Fibroblast of skin of left biceps (primary cell): ENCODE data around the gene SPATA33.
A peak's percentile ranks its signal among the peaks of the same experiment; 100 is the strongest.
"Not testable (repeated sequence)": the region's sequence is repeated elsewhere in the genome, so short reads cannot be mapped to it uniquely, and the experiment has no call there.

Experiments used
- DNase-seq, 2 experiments: peaks; one replicate each; pipeline ENCODE4 v3.0.0-alpha.2; 2013; ENCODE audit warnings: low read depth in 2 of 2

Gene SPATA33

DNA sequence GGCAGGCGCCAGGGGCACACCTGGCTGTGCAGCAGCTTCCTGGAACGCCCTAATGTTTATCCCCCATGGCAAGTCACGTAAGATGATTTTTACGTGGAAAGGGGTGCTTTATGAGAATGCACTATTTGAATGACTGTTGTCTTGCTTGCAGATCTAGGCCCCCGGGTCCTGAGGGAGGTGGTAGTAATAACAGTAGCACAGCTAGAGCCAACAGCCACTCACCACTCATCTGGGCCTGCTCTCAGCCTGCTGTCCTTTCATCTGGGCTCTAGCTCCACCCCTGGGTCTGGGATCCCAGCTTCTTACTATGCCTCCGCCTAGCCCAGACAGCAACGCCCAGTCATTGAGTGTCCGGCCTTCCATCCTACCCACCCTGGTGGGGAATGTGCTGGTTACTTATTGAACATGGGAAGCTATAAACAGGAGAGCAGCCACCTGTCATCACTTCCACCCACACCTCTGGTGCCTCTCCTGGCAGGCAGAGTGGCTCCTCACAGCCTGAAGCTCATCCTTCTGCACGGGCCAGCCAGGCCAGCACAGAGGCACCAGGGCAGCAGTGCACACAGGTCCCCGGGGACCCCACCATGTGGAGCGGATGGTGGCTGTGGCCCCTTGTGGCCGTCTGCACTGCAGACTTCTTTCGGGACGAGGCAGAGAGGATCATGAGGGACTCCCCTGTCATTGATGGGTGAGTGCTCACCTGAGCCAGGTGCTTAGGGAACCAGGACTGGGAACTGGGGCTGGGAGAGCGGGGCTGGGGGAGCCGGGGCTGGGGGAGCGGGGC lies 27.6 kb upstream of the SPATA33 start:
- DNase-seq: no peak

DNA sequence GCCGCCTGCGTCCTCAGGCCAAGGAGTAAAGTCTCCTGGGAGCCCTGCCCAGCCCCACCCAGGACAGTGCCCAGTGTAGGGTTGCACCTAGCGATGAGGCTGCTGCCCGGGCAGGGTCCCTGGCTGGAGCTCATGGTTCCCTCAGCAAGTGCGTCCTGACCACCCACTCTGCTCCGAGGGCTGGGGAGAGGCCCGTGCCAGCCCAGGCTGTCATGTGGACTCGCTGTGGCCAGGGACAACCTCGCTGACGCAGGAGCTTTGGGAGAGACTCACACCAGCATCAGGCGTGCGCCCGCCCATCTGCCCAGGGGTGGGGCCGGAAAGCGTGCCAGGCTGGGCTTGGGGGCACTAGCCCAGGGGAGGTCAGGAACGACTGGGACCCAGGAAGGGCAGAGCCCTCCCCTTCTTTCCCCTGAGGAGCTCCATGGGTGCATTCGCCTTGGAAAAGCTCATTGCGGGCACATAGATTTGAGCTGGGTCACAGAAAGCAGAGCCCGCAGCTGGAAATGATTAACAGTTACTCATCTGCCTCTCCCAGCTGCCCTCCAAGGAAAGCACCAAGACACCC lies 24.5 kb upstream of the SPATA33 start:
- DNase-seq: peak in 1 of 2 experiments; percentile 21

DNA sequence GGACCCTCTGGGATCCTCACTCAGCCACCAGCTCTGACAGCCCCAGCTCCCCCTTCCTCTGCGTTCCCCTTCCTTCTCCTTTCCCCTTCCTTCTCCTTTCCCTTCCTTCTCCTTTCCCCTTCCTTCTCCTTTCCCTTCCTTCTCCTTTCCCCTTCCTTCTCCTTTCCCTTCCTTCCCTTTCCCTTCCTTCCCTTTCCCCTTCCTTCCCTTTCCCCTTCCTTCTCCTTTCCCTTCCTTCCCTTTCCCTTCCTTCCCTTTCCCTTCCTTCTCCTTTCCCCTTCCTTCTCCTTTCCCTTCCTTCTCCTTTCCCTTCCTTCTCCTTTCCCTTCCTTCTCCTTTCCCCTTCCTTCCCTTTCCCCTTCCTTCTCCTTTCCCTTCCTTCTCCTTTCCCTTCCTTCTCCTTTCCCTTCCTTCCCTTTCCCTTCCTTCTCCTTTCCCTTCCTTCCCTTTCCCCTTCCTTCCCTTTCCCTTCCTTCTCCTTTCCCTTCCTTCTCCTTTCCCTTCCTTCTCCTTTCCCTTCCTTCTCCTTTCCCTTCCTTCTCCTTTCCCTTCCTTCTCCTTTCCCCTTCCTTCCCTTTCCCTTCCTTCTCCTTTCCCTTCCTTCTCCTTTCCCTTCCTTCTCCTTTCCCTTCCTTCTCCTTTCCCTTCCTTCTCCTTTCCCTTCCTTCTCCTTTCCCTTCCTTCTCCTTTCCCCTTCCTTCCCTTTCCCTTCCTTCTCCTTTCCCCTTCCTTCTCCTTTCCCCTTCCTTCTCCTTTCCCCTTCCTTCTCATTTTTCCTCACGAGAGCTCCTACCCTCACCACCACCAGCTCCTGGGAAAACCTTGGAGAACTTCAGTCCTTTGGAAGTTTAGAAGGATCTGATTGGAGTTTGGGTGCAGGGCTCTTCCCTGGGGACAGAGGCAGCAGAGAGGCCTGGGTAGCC lies 22.9 kb upstream of the SPATA33 start:
- not testable (repeated sequence) for DNase-seq

DNA sequence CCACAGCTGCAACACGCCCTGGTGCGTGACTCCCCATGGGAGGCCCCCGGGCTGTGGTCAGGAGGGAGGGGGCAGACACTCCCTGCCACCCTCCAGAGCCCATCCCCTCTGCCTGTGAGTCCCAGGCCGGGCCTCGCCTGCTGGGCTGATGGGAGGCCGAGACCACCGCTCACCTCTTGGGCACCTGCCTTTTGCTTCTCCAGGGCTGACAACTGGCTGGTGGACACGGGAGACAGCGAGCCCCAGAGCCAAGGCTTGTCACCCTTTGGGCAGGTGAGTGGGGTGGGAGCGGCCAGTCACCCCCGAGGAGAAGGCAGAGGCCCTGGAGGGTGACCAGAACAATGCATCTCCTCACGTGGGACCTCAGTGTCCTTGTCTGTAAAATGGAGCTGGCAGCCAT lies 21.0 kb upstream of the SPATA33 start:
- DNase-seq: no peak

DNA sequence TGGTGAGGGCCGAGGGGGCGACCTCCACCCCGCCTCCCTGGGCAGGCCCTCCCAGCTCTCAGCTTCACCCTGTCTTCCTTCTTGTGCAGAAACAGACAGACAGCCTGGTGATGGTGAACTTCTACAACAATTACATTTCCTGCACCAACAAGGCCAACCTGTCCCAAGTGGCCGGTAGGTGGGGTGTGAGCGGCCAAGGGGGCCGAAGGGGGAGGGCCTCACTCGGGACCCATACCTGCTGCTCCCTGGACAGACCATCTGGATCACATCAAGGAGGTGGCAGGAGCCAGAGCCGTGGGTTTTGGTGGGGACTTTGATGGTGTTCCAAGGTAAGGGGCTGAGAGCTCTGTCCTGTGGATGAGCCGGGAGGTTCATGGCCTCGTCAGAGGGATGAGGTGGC lies 20.3 kb upstream of the SPATA33 start:
- no peak for DNase-seq

DNA sequence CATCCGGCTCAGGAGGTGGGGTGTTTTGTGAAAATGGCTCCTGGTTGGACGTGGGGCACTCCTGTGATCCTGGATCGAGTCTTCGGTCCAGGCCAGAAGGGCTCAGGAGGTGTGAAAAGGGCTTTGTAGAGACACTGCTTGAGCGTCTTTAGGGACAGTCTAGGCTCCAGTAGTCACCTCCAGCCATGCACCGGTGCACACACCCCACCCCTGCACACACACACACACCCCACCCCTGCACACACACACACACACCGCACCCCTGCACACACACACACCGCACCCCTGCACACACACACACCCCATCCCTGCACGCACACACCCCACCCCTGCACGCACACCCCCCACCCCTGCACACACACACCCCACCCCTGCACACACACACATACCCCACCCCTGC lies 19.2 kb upstream of the SPATA33 start:
- DNase-seq: no peak

DNA sequence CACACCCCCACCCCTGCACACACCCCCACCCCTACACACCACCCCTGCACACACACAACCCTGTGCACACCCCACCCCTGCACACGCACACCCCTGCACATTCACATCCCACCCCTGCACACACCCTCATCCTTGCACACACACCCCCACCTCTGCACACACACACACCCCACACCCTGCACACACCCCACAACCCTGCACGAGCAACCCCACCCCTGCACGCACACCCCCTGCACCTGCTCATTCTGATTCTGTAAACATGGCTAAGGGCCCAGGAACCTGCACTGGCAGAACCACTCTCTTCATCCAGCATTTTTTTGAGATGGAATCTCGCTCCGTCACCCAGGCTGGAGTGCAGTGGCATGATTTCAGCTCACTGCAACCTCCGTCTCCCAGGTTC lies 18.3 kb upstream of the SPATA33 start:
- DNase-seq: no peak

DNA sequence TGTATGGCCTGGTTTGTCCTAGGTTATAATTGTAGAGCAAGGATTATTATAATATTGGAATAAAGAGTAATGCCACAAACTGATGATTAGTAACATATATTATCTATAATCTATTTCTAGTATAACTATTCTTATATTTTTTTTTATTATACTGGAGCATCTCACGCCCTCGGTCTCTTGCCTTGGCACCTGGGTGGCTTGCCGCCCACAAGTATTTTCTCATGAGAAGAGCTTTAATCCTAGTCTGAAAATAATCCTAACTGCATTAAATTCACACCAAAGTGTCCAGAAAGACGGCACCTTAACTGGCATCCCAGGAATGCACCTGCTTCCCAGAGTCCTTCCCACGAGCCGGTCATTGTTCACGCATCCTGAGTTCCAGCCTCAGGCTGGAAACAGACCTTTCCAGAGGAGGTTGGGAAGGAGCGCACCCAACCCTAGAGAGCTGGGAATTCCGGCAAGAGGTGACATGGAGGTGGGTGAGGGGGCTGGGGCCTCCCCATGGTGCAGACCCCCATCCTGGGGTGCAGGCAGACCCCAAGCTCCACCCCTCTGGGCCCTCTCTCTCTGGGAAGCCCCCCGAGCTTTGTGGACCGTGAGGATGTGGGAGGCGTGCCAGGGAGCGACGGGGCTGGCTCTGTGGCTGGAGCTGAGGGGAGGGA lies 16.0 kb upstream of the SPATA33 start:
- no peak for DNase-seq

DNA sequence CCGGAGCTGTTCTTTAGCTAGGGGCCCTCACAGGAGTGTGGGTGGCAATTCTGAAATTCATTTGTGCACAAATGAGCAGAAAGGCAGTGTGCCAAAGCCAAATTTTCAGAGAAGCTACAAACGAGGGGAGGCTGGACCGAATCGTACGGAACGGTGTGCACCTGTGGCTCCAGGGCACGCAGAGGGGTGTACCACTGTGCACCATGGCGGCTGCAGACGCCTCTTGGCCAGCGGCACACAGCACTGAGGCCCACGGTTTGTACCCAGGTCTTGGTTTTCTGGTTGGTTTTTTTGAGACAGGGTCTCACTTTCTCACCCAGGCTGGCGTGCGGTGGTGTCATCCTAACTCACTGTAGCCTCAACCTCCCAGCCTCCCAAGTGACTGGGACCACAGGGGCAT lies 15.1 kb upstream of the SPATA33 start:
- DNase-seq: no peak

DNA sequence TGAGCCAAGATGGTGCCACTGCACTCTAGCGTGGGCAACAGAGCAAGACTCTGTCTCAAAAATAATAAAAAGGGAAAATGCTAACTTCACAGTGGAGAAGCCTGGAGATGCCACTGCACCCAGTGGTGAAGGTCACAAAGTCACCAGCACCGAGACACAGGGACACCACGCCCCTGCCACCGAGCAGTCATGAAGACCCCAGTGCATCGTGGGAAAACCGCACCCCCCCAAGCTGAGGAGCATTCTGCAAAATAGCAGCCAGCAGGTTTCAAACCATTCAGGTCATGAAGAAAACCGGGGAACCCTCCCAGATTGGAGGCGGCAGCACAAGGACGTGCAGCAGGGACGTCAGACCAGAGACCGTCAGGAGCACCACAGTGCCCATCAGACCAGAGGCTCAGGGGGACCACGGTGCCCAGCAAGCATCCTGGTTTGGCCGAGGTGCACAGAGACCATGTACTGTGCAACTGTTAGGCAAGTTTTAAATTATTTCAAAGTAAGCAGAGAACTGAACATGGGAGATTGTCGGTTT lies 13.8 kb upstream of the SPATA33 start:
- no peak for DNase-seq

DNA sequence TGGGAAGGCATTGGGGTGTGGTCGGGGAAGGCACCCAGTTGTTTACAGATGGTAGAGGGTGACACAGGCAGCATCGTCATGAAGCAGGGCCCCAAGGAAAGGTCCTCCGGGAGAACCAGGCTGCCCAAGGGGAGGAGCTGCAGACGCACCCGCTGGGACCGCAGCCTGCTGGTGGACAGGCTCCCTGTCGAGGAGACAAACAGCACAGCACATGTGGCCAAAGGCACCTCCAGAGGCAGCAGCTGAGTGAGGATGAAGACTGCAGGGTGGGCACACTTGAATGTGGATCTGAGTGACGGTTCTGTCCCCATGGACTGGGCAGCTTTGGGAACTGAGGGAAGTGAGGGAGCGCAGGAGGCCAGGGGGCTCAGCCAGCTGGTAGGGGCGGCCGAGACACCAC lies 12.5 kb upstream of the SPATA33 start:
- no peak for DNase-seq

DNA sequence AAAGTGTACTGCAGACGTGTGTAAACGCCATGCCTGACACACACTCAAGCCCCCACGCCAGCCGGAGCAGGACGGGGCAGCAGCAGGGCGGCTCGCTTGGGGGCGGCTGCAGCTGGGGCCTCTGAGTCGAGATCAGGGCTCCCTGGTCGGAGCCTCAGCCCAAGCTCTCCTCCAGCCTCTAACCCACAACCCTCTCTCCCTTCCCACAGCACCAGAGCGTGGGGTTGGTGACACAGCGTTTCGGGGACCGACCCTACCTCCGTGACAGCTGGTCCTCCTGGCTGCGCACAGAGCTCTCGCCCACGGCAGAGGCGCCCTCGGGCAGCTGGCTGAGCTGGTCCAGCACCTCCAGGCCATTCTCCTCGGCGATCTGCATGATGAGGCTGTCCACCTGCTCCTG lies 11.4 kb upstream of the SPATA33 start:
- no peak for DNase-seq

DNA sequence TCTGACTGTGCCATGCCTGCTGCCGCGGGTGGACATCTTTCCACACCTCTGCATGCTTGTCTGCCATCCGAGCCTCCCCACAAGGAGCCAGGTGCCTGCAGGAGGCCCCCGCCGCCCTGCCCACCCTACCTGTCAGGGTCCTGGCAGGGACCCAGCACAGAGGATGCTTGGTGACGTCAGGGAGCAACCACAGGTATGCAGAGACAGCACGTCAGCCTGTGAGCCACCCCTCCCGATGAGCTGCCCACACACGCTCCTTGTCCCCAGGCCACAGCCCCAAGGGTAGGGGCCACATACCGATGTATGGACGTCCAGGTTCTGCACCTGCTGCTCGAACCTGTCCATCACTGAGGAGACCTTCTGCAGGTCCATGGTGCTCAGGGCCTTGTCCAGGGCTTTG lies 10.7 kb upstream of the SPATA33 start:
- DNase-seq: no peak

DNA sequence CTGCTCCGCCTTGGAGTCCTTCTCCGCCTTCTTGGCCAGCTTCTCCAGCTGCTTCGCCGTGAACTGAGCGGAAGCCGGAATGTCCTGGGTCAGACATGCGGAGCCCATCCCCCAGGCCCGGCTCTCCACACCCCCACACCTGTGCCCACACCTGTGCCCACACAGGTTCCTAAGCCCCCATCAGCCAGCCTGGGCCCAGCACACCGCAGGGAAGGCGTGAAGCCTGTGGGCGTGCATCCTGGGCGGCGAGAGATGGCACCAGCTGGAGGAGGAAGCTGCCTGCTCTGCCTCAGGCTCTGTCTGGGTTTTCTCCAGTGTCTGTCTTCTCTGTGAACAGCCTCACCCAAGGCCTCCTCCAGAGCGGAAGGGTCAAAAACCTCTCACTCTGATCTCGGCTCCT lies 6.1 kb upstream of the SPATA33 start:
- no peak for DNase-seq

DNA sequence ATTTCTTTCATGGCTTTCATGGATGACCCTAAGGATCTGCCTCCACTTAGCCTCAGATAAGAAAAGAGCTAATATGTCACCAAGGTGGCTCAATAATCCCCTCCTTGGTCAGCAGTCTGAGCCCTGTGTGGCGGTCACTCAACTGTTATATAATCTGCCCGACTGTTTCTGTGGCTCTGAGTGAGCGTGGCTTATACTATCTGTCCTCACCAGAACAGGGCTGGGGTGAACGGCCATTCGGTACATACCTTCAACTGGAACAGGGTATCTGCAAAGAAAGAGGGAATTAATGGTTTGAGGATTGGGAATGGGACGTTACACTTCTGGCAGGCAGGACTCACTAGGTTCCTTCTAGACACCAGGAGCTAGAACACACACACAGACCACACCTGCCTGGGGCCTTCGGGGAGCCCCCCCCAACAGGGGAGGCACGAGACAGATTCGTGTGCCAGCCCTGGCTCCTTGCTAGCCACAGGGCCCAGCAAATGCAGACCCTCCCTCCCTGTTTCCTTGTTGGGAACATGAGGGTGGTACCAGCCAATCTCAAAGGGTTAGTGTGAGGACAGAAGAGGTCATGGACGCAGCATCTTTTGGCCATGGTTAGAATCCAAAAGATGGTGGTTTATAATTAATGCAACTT lies 3.9 kb upstream of the SPATA33 start:
- no peak for DNase-seq

DNA sequence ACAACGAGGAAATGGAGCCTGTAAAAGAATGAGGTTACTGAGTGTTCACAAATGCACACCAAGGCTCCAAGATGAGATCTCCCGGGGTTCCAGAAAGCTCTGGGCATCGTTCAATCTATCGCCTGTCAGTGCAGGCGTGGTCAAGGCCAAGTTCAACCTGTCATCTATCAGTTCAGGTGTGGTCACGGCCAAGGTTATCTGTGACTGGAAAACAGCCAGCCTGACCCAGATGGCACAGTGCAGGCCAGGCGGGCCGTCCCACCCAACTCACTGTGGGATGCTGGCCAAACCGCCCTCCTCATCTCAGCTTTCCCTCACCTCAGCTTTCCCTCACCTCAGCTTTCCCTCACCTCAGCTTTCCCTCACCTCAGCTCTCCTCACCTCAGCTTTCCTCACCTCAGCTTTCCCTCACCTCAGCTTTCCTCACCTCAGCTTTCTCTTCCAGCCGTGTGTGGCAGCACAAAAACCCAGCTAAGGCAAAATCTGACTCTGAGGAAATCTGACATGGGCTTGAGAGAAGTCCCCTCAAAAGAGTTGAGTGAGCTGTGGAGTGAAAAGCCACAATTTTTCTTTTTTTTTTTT lies 2.5 kb upstream of the SPATA33 start:
- no peak for DNase-seq

DNA sequence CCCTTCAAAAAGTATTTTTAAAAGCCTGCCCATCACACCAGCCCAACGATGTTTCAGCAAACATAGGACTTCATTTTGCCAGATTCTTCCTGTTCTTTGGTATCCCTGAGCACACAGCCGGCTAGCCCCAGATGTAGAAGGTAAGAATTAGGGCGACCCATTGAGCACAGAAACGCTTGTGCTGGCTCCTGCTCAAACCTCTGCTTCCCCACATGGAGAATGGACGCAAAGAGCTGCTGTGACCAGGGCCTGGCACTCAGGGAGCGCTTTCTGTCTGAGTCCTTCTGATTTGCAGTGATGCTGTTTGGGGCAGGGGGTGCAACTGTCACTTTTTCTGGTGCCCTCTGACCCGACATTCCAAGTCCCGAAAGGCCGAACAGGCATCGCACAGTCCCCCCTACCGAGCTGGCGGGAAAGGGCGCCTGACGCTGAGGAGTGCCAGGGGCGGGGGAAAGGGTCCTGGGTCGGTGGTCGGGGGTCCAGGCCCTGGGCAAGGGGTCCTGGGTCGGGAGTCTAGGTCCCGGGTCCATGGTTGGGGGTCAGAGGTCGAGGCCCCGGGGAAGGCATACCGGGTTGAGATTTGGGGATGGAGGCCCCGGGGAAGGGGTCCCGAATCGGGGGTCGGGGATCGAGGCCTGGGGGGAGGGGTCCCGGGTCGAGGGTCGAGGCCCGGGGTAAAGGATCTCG lies 1.1 kb upstream of the SPATA33 start:
- DNase-seq: no peak

DNA sequence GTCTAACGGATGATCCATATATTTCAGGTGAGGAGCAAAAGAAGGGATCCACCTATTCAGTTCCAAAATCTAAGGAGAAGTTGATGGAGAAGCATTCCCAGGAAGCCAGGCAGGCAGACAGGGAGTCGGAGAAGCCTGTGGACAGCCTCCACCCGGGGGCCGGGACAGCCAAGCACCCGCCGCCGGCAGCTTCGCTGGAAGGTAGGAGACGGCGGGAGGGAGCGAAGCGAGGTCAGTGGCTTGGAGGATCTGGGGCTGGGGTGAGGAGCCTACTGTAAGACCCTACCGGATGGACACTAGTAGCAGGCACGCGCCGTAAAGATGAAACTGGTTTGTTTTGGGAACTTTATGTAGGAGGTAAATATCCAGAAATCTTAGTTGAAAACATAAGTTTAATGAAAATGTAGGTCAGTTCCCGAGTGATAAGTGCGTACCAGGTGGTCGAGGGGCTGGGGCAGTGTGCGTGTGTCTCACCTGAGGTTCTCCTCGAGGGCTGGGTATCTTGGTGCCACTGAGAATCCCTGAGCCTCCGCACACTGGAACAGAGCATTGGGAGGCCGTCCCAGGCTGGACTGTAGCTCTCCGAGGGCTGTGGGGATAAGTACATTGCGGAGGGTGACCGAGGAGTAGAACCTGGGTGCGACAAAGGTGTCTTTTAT lies 714 bp downstream of the SPATA33 start:
- DNase-seq: no peak

DNA sequence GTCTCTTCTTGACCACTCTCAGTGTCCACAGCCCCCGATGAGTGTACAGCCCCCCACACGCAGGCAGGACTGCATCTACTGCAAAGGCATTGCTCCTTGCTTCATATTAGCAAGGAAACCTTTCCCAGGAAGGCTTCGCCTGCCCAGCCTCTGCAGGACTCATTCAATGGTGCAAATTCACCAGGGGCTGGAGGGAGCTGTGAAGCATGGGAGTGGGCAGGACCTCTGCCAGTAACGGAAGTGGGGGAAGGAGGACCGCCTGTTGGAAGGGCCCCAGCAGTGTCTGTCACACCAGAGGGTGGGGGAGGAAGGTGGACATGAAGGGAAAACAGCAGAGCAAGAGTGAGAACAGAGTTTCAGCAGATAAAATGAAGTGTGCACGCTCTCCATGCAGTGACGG lies 2.5 kb downstream of the SPATA33 start:
- no peak for DNase-seq

DNA sequence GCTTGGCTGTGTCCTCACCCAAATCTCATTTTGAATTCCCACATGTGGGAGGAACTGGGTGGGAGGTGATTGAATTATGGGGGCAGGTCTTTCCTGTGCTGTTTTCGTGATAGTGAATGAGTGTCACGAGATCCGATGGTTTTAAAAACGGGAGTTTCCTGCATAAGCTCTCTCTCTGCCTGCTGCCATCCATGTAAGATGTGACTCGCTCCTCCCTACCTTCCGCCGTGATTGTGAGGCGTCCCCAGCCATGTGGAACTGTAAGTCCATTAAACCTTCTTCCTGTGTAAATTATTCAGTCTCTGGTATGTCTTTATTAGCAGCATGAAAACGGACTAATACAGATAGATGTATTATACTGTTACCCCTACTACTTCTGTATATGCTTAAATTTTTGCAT lies 3.6 kb downstream of the SPATA33 start:
- no peak for DNase-seq
